C4-2B (cell line): ENCODE results near the gene ZHX3.

ENCODE experiments used
- CTCF ChIP-seq: fragments of 450-650 bp; conservative IDR thresholded peaks from 2 replicates; pipeline ENCODE4 v1.5.1; 2017; ENCODE audit warnings: mild to moderate bottlenecking
- ZFX ChIP-seq: fragments of 450-650 bp; IDR thresholded peaks from 2 replicates; pipeline ENCODE4 v1.6.1; 2017

DNA sequence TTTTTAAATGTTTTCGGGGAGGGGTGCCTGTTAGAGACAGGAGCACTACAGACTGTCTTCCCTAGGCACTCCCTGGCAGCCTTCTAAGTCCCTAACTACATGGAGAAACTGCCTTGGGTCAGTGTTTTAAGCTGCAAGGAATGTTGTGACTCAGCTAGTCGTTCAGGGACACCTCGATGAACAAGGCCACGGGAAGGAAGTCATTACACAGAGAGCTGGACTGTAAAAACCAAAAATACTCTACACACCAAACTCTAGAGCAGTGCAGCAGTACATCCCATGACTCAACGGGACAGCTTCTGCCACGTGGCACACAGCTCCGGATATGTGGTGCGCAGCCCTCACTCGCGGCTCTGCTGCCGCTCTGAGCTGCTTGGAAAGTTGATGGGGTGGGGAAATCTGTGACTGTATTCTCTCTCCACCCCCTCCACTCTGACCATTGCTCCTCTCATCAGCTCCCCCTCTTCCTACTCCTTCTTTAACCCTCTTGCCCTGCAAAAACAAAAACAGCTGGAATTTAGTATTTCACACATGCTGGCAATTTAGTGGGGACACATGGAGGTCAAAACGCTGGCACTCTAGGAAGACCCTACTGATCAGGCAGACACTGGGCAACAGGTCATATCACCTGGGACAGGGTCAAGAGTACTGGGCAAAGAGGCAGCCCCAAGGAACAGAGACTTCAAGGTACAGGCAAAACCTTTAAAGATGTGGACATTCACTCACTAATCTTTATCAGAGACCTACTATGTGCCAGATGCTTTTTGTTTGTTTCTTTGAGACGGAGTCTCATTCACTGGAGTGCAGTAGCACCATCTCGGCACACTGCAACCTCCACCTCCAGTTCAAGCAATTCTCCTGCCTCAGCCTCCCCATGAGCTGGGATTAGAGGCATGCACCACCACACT, 12.2 kb upstream of the ZHX3 start:
- TF ChIP-seq CTCF (no peak), ZFX (no peak)
